PFSK-1 (cell line): Measurements from ENCODE around the gene CAMTA1.

ENCODE experiments used
- FOXP2 ChIP-seq: optimal IDR thresholded peaks from 2 replicates; pipeline ENCODE3; 2011; ENCODE audit warnings: borderline replicate concordance, control low read depth, inconsistent platforms; ENCODE audit not compliant: insufficient read depth; ENCODE audit errors: extremely low read length, extremely low read depth
- POLR2AphosphoS5 ChIP-seq: IDR thresholded peaks from 2 replicates; pipeline ENCODE4 v1.6.1; 2012; ENCODE audit warnings: low read depth, mild to moderate bottlenecking, control low read depth, low read length, moderate library complexity
- REST ChIP-seq, 2 experiments: IDR thresholded peaks; 2 replicates each; pipeline versions ENCODE4 v1.6.1 to v1.8.0; 2011 to 2012; ENCODE audit warnings: low read depth in 2 of 2, low read length in 2 of 2, control low read depth in 1 of 2, inconsistent platforms in 1 of 2, mild to moderate bottlenecking in 1 of 2, moderate library complexity in 1 of 2; ENCODE audit not compliant: insufficient read depth in 1 of 2
- SIN3A ChIP-seq: IDR thresholded peaks from 2 replicates; pipeline ENCODE4 v1.6.1; 2012; ENCODE audit warnings: mild to moderate bottlenecking, low read length, moderate library complexity, borderline replicate concordance; ENCODE audit not compliant: insufficient read depth
- TAF1 ChIP-seq: IDR thresholded peaks from 2 replicates; pipeline ENCODE4 v1.6.1; 2012; ENCODE audit warnings: low read length, control low read depth, borderline replicate concordance; ENCODE audit not compliant: insufficient read depth

CAMTA1 gene

GRCh38 chr1:7403265-7404045, 618.2 kb downstream of the CAMTA1 start:
- TF ChIP-seq POLR2AphosphoS5 (no peak), REST (IDR thresholded peaks at IDR 0.05; ENCODE audit: insufficient read depth in 1 of 2, low read depth in 2 of 2, low read length in 2 of 2) (no peak)

GRCh38 chr1:7404046-7404742, 618.9 kb downstream of the CAMTA1 start:
- TF ChIP-seq POLR2AphosphoS5: no peak

- TF ChIP-seq SIN3A (no peak), FOXP2 (no peak), POLR2AphosphoS5 (no peak), REST (IDR thresholded peaks at IDR 0.05; ENCODE audit: insufficient read depth in 1 of 2, low read depth in 2 of 2, low read length in 2 of 2) (no peak), TAF1 (no peak)
These were observed 620.7 kb downstream of the CAMTA1 start for GRCh38 chr1:7405844-7406500.

GRCh38 chr1:7406641-7407543, 621.6 kb downstream of the CAMTA1 start:
- TF ChIP-seq SIN3A (no peak), REST (IDR thresholded peaks at IDR 0.05; ENCODE audit: insufficient read depth in 1 of 2, low read depth in 2 of 2, low read length in 2 of 2) (no peak), POLR2AphosphoS5 (no peak), TAF1 (no peak), FOXP2 (no peak)

- TF ChIP-seq REST (IDR thresholded peaks at IDR 0.05; ENCODE audit: insufficient read depth in 1 of 2, low read depth in 2 of 2, low read length in 2 of 2): no peak
- TF ChIP-seq FOXP2: no peak
- TF ChIP-seq POLR2AphosphoS5: no peak
- no peak for TF ChIP-seq TAF1
- TF ChIP-seq SIN3A: no peak
These were observed 622.3 kb downstream of the CAMTA1 start for GRCh38 chr1:7407544-7407895.
